Brain microvascular endothelial cell (primary cell): Measurements from ENCODE around the gene RALGAPA2.

Source experiments
- DNase-seq: peaks from one replicate; pipeline ENCODE4 v3.0.0-alpha.2; 2020
- H3K27ac ChIP-seq: fragments of 250-450 bp; sonication (Bioruptor Pico); 2 replicates; pipeline ENCODE4 v1.5.1; 2020; ENCODE audit warnings: mild to moderate bottlenecking, moderate library complexity
- H3K27me3 ChIP-seq: fragments of 250-450 bp; sonication (Bioruptor Pico); replicated peaks from 2 replicates; pipeline ENCODE4 v1.5.1; 2020; ENCODE audit warnings: mild to moderate bottlenecking
- H3K36me3 ChIP-seq: fragments of 250-450 bp; sonication (Bioruptor Pico); replicated peaks from 2 replicates; pipeline ENCODE4 v1.5.1; 2020; ENCODE audit warnings: mild to moderate bottlenecking
- H3K4me3 ChIP-seq: 2 replicates; pipeline ENCODE4 v1.5.1; 2011; ENCODE audit warnings: low read depth, mild to moderate bottlenecking, control low read depth, low read length, moderate library complexity
- in situ Hi-C: cut with HindIII; loops from 2 replicates; pipeline ENCODE4 v1.10.0; 2017; ENCODE audit warnings: low sequenced_read_pairs, low pct_ligation_motif_present
- TF ChIP-seq, protein P1 (sequence below): IDR thresholded peaks from 2 replicates; pipeline ENCODE4 v1.5.1; 2011; ENCODE audit warnings: low read depth, mild to moderate bottlenecking, moderate library complexity, low read length, control low read depth, inconsistent platforms; ENCODE audit errors: missing control alignments

The RALGAPA2 gene

GRCh38 chr20:20697325-20697845 lies 15.1 kb downstream of the RALGAPA2 start:
- no peak overlapping the region for H3K4me3 ChIP-seq
- DNase-seq, result no peak
- in situ Hi-C loops, result no loop called here
- H3K27me3 ChIP-seq, result no peaks in the 10 kb centered on the region
- no peaks in the 10 kb centered on the region for H3K36me3 ChIP-seq
- TF ChIP-seq, protein P1, sequence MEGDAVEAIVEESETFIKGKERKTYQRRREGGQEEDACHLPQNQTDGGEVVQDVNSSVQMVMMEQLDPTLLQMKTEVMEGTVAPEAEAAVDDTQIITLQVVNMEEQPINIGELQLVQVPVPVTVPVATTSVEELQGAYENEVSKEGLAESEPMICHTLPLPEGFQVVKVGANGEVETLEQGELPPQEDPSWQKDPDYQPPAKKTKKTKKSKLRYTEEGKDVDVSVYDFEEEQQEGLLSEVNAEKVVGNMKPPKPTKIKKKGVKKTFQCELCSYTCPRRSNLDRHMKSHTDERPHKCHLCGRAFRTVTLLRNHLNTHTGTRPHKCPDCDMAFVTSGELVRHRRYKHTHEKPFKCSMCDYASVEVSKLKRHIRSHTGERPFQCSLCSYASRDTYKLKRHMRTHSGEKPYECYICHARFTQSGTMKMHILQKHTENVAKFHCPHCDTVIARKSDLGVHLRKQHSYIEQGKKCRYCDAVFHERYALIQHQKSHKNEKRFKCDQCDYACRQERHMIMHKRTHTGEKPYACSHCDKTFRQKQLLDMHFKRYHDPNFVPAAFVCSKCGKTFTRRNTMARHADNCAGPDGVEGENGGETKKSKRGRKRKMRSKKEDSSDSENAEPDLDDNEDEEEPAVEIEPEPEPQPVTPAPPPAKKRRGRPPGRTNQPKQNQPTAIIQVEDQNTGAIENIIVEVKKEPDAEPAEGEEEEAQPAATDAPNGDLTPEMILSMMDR, result no peak
- H3K27ac ChIP-seq, result no peak overlapping the region

DNA sequence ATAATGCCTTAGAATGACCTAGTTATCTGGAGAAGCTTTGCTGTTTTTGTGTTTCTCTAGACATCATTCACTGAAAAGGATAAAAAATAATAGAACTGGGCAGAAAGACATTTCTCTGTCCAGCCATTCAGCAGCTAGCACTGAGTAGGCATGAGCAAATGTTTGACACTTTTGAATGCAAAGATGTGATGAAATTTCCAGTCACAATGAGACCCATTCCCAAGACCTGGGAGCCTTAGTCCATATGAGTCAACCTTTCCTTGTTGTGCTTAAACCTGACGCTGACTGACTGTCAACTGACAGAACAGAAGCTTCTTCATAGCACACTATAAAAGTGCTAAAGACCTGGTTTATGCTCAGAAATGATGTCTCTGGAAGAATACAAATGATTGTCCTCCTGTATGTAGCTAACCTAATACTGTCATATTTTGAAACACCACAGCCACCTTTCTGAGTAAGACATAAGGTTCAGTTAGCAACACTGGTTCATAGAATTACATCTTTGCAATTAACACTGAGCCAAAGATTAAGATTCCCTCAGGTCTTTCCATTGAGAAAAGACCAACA lies 17.1 kb downstream of the RALGAPA2 start:
- H3K27ac ChIP-seq, result no peak overlapping the region
- in situ Hi-C loops, result no loop called here
- TF ChIP-seq, protein P1, result no peak
- no peak for DNase-seq
- no peaks in the 10 kb centered on the region for H3K36me3 ChIP-seq
- H3K27me3 ChIP-seq, result no peaks in the 10 kb centered on the region
- H3K4me3 ChIP-seq, result no peak overlapping the region

DNA sequence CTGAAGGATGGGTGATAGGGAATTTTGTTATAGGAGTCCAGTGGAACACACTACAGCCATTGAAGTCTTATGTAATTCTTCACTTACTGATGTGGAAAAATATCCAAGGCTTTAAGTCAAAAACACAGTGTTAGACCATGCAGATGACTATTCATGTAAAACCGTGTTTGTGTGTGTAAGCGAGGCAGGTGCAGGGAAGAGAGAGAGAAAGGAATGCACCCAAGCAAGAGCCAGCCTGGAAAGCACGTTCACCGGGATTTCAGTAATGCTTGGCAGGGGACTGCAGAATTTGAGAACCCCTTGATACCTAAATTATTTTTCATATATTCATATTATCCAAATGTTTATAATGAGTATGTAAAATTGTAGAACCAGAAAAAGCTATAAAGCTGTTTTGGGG lies 17.9 kb downstream of the RALGAPA2 start:
- H3K27ac ChIP-seq, result no peak overlapping the region
- DNase-seq, result no peak
- in situ Hi-C loops, result no loop called here
- TF ChIP-seq, protein P1, result no peak
- H3K36me3 ChIP-seq, result no peaks in the 10 kb centered on the region
- no peaks in the 10 kb centered on the region for H3K27me3 ChIP-seq
- no peak overlapping the region for H3K4me3 ChIP-seq

DNA sequence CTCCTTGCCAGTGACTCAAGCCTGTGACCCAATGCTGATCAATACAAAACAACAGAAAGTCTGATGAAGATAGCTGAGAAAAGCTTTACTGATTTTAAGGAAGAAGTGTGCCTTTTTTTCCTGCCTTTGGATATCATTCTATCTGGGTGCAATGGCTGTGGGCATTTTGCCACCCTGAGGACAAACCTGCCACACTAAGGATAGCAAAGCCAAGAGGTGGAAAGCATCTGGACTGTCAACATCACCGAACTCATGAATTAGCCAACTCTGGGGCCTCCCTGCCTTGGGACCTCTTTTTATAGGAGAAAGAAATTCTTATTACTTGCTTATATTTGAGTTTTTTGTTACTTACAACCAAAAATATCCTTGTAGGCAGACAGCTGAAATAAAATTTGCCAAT lies 19.9 kb downstream of the RALGAPA2 start:
- no peaks in the 10 kb centered on the region for H3K36me3 ChIP-seq
- DNase-seq, result no peak
- no peaks in the 10 kb centered on the region for H3K27me3 ChIP-seq
- H3K27ac ChIP-seq, result no peak overlapping the region
- in situ Hi-C loops, result no loop called here
- TF ChIP-seq, protein P1, result no peak
- H3K4me3 ChIP-seq, result no peak overlapping the region

- DNase-seq, result no peak
- in situ Hi-C loops, result no loop called here
- Histone ChIP-seq H3K4me3 (no peak overlapping the region), H3K27me3 (no peaks in the 10 kb centered on the region), H3K27ac (no peak overlapping the region), H3K36me3 (no peaks in the 10 kb centered on the region)
- TF ChIP-seq, protein P1, result no peak
These were observed 20.8 kb downstream of the RALGAPA2 start for GRCh38 chr20:20691477-20692235.
